Stomach (tissue), 4 donors: ENCODE measurements around the gene HCRT.

Source experiments
- EP300 ChIP-seq: sonication (generic); formaldehyde crosslinking; IDR thresholded peaks from one replicate; pipeline ENCODE4 v1.6.1; 2017; ENCODE audit warnings: antibody characterized with exemption
- POLR2A ChIP-seq, 4 donors: fragments of 450-650 bp; IDR thresholded peaks; one replicate each; pipeline ENCODE4 v1.6.1; 2016; ENCODE audit warnings: antibody characterized with exemption in 4 of 4, control low read depth in 2 of 4, mild to moderate bottlenecking in 1 of 4, moderate library complexity in 1 of 4

DNA sequence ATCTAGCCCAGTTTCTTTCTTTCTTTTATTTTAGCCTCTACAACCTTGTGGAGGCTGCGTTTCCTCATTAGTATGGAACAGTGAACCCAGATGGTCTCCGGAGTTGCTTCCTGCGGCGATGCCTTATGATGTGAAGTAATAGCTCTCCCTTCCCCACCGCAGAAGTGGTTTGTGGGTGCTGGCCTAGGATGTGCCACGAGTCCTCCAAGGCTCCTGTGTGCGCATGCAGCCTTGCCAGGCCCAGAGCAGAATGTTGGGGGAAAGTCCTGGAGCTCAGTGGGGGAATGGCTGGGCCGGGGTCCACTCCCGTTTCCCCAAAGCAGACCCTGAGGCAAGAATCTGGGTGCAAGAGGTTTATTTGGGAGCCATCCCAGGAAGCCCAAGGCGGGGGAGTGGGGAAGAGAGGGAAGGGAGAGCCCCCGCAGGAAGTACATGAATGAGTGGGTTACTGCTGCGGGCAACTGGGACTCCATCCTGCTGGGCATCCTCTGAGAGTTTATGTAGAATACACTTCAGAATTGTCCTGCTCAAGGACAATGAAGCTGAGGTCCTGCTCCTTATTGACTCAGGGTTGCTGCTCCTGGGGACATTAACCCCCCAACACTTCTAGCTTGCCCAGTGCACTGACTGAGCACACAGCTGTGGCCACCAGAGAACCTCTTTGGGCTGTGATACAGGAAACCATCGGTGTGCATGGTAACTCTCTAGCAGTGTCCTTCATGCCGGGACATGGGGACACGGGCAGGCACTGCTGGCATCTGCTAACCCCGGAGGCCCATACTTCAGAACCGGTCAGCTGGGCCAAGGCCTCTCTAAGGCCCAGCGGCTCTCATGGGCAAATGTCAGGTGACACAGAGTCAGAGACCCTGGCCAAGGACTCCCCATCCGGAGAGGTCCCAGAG, 3.7 kb upstream of the HCRT start:
- TF ChIP-seq EP300 (no peak), POLR2A (IDR thresholded peaks at IDR 0.05) (no peak)
